GM12892 (cell line): ENCODE data around the gene FLNA.

Experiments used
- POLR2A ChIP-seq: IDR thresholded peaks from 2 replicates; pipeline ENCODE4 v1.6.1; 2011; ENCODE audit warnings: low read depth, low read length, control low read depth
- POLR2AphosphoS5 ChIP-seq: IDR thresholded peaks from 2 replicates; pipeline ENCODE4 v1.6.1; 2011; ENCODE audit warnings: low read depth, low read length, control low read depth
- TAF1 ChIP-seq: IDR thresholded peaks from 2 replicates; pipeline ENCODE4 v1.6.1; 2011; ENCODE audit warnings: low read depth, mild to moderate bottlenecking, control low read depth, low read length, borderline replicate concordance

- TF ChIP-seq TAF1 (no peak), POLR2A (no peak), POLR2AphosphoS5 (no peak)
Observed at GRCh38 chrX:154412468-154412867, 38.0 kb upstream of the FLNA start.
